ENCODE results near the gene TLCD1. TPM values are rescaled to one million over a fixed set of nuclear protein-coding genes. Genes with fewer than 3 reads are reported as not detected.

Gene TLCD1
- total and polyA plus RNA-seq, 7 donors, result 0.68 to 2.4 (median 1.1) TPM; not detected in 1

DNA sequence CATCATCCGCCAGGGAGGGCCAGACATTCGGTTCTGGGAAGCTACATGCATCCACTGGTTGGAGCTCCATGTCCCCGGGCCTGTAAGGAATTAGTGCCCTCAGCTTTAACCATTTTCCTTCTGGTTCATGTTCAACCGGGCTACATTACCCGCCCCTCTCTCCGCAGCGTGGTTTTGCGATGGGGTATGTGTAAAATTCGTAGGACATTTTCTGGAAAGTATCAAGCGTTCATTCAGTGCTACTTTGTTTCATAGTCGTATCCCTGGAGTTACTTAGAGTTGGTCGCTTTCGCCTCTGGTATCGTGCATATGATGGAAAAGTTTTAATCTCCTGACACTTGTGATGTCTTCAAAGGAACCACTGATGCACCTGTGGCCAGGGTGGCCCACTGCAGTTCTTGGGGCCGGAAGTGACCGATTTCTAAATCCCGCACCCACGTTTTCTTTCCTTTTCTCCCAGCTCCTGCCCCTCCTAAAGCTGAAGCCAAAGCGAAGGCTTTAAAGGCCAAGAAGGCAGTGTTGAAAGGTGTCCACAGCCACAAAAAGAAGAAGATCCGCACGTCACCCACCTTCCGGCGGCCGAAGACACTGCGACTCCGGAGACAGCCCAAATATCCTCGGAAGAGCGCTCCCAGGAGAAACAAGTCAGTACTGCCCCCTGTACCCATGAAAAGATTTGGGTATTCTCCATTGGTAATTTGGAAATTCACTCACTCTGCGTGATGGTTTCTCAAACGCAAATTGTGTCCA is 5.6 kb downstream of the TLCD1 start:
- H3K27me3 ChIP-seq (ENCODE audit: insufficient read depth in 3 of 3, low read length in 2 of 3), result peaks cover 0 to 16% (median 0%) of the 10 kb centered on the region in 3 donors
- ATAC-seq, result no peak
- no peaks in the 10 kb centered on the region for H3K9me3 ChIP-seq
- DNase-seq, result no peak
- H3K4me1 ChIP-seq, result peaks cover 29% of the 10 kb centered on the region
- WGBS, 3 donors, result 3 to 4% (median 3%) methylated on average over 24 to 28 of the region's 30 CpGs
- peak overlapping the region; percentile 98 for H3K4me3 ChIP-seq
- intact Hi-C loops (cut with DNase I), result loop anchor here (10.0 kb wide), 1 partner anchor 394 kb away; no protein-coding TSS in a partner anchor
- H3K27ac ChIP-seq, result peak overlapping the region; percentile 92
- TF ChIP-seq, protein P1, sequence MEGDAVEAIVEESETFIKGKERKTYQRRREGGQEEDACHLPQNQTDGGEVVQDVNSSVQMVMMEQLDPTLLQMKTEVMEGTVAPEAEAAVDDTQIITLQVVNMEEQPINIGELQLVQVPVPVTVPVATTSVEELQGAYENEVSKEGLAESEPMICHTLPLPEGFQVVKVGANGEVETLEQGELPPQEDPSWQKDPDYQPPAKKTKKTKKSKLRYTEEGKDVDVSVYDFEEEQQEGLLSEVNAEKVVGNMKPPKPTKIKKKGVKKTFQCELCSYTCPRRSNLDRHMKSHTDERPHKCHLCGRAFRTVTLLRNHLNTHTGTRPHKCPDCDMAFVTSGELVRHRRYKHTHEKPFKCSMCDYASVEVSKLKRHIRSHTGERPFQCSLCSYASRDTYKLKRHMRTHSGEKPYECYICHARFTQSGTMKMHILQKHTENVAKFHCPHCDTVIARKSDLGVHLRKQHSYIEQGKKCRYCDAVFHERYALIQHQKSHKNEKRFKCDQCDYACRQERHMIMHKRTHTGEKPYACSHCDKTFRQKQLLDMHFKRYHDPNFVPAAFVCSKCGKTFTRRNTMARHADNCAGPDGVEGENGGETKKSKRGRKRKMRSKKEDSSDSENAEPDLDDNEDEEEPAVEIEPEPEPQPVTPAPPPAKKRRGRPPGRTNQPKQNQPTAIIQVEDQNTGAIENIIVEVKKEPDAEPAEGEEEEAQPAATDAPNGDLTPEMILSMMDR (IDR thresholded peaks at IDR 0.05), result no peak
- H3K36me3 ChIP-seq (ENCODE audit: insufficient read depth in 1 of 2, low read depth in 1 of 2), result peaks cover 0 to 44% of the 10 kb centered on the region in 2 donors

DNA sequence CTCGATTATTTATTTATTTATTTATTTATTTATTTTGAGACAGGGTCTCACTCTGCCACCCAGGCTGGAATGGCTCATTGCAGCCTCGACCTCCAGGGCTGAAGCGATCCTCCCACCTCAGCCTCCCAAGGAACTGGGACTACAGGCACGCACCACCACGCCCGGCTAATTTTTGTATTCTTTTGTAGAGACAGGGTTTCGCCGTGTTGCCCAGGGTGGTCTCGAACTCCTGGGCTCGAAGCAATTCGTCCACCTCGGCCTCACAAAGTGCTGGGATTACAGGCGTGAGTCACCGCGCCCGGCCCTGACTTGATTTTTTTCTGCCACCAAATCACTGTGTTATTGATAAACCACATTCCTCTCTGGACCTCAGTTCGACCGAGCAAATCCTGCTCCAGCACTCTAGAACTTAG is 7.0 kb downstream of the TLCD1 start:
- ATAC-seq, result no peak
- Histone ChIP-seq H3K27me3 (ENCODE audit: insufficient read depth in 3 of 3, low read length in 2 of 3) (peaks cover 0 to 16% (median 0%) of the 10 kb centered on the region in 3 donors), H3K4me1 (peaks cover 26% of the 10 kb centered on the region), H3K9me3 (no peaks in the 10 kb centered on the region), H3K27ac (peak overlapping the region; percentile 92), H3K4me3 (peak overlapping the region; percentile 98), H3K36me3 (ENCODE audit: insufficient read depth in 1 of 2, low read depth in 1 of 2) (peaks cover 0 to 45% of the 10 kb centered on the region in 2 donors)
- DNase-seq, result no peak
- 30 to 32% (median 32%) methylated on average over 18 of the region's 18 CpGs for WGBS, 3 donors
- TF ChIP-seq, protein P1 (IDR thresholded peaks at IDR 0.05), result no peak
- intact Hi-C loops (cut with DNase I), result no loop called here

DNA sequence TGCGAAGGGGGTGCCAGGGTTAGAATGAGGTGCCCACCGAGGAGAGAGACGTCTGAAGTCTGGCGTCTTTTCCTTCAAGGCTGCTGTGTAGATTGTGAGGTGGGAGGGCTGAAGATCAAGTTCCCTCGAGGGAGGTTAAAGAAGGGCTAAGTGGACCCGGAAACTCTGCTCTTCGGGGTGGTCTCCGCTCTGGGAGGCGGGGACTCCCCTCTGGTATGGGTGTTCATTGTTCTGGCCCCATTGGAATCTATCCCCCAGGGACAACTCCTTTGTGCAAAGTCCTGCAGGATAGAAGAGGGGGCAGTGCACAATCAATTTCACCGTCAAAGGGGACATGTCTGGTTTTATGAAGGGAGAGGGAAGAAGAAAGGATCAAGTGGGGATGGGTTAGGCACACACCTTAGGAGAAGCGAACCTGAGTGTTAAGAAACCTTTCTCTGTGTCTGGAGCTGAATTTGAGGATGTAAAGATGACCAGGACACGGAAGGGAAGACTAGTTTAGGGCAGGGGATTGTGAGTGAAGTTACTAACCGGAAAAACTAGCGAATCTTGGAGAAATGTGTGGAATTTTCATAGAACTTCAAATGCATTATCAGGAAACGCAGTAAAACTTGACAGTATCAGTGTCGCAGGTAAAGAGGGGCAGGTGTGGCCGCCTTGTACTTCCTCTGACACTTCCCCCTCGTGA is 7.6 kb downstream of the TLCD1 start:
- Histone ChIP-seq H3K4me1 (peaks cover 26% of the 10 kb centered on the region), H3K27ac (peak overlapping the region; percentile 92), H3K4me3 (peak overlapping the region; percentile 98), H3K9me3 (no peaks in the 10 kb centered on the region), H3K27me3 (ENCODE audit: insufficient read depth in 3 of 3, low read length in 2 of 3) (peaks cover 0 to 16% (median 0%) of the 10 kb centered on the region in 3 donors), H3K36me3 (ENCODE audit: insufficient read depth in 1 of 2, low read depth in 1 of 2) (peaks cover 0 to 39% of the 10 kb centered on the region in 2 donors)
- intact Hi-C loops (cut with DNase I), result no loop called here
- TF ChIP-seq, protein P1 (IDR thresholded peaks at IDR 0.05), result no peak
- no peak for DNase-seq
- no peak for ATAC-seq
- WGBS, 3 donors, result 47 to 61% (median 48%) methylated on average over 18 of the region's 18 CpGs

DNA sequence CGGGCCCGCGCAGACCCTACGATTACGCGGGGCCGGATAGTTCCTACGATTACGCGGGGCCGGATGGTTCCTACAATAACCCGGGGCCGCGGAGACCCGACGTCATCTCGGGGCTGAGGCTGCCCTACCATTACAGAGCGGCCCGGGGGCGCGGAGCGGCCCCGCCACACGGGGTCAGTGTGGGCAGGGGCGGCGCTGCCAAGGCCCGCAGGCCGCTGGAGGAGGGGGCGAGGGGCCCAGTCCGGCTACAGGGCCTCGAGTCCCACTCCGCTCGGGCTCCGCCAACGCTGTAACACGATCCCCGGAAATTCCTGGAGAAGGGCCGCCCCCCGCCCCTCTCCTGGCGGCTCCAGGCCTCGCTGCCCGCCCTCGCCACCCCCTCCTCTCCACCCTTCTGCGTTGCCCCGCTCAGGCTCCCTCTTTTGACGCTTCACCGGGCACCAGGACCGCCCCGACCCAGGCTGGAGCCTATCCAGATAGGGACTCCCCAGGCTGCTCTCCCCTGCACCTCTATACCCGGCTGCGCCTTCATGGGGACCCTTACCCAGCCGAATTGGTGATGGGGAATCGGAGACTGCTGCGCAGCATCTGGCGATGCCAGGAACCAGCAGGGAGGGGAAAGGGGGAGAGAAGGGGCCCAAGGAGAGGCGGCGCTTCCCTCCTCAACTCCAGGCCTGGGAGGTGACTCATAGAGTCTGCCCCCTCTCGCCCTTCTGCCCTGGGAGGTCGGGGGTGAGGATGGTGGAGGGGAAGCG is 8.3 kb downstream of the TLCD1 start, which contains the start of gene RAB34:
RAB34 (minus strand) TSS at position 291 of the 755 bp plus-strand sequence. CDS start 602 bp downstream, outside the sequence.
- H3K27me3 ChIP-seq (ENCODE audit: insufficient read depth in 3 of 3, low read length in 2 of 3), result peaks cover 0 to 16% (median 0%) of the 10 kb centered on the region in 3 donors
- peaks cover 0 to 32% of the 10 kb centered on the region in 2 donors for H3K36me3 ChIP-seq (ENCODE audit: insufficient read depth in 1 of 2, low read depth in 1 of 2)
- peaks cover 24% of the 10 kb centered on the region for H3K4me1 ChIP-seq
- DNase-seq, result peak; percentile 80
- peak within 1 kb of the TSS; percentile 98 for H3K4me3 ChIP-seq
- WGBS, 3 donors, result 8 to 14% (median 12%) methylated on average over 44 to 60 of the region's 60 CpGs
- TF ChIP-seq, protein P1 (IDR thresholded peaks at IDR 0.05), result peak; percentile 21
- peak; percentile 4 to 15 (median 12) for ATAC-seq
- no peaks in the 10 kb centered on the region for H3K9me3 ChIP-seq
- intact Hi-C loops (cut with DNase I), result no loop called here
- peak within 1 kb of the TSS; percentile 92 for H3K27ac ChIP-seq
